Measurements from ENCODE around the gene SECISBP2. TPM values are rescaled to one million over a fixed set of nuclear protein-coding genes. Genes with fewer than 3 reads are reported as not detected.

The SECISBP2 gene
- total RNA-seq, 1 donor from 2014 or later, result 27.8 TPM

DNA sequence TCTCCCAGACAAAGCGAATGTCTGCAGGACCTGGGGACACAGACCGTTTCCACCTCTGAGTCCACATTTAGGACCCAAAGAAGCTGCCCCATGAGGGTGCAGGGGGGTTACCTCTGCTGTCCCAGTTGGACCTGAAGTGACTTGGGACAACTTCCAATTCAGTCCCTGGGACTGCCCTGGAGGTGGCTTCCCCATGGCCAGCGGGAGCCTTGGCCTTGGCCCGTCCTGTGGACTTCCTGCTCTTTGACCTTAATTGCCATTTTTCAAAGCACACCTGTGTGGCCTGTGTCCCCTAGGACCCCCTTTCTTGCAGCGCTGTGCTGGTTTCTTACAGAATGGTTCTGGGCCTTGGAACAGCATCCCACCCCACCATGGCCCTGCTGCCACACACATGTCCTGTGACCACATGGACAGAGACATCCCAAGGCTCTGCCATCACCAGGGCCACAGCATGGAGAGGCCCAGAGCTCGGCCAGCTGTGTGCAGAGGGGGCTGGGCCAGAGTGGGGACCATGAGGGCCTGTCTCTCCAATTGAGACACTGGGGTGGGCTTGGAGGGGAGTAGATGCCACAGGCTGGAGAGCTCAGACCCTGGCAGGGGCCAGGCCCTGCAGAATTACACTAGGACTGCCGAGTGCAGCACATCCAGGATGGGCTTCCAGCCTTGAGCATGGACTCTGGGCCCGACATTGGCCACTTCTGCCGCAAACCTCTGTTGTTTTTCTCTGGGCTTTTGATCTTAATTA, 45.8 kb downstream of the SECISBP2 start:
- H3K4me1 ChIP-seq, result no peaks in the 10 kb centered on the region
- H3K27me3 ChIP-seq, result no peaks in the 10 kb centered on the region
- no peak overlapping the region for H3K27ac ChIP-seq
- no peak overlapping the region for H3K4me3 ChIP-seq
- TF ChIP-seq, protein P1, sequence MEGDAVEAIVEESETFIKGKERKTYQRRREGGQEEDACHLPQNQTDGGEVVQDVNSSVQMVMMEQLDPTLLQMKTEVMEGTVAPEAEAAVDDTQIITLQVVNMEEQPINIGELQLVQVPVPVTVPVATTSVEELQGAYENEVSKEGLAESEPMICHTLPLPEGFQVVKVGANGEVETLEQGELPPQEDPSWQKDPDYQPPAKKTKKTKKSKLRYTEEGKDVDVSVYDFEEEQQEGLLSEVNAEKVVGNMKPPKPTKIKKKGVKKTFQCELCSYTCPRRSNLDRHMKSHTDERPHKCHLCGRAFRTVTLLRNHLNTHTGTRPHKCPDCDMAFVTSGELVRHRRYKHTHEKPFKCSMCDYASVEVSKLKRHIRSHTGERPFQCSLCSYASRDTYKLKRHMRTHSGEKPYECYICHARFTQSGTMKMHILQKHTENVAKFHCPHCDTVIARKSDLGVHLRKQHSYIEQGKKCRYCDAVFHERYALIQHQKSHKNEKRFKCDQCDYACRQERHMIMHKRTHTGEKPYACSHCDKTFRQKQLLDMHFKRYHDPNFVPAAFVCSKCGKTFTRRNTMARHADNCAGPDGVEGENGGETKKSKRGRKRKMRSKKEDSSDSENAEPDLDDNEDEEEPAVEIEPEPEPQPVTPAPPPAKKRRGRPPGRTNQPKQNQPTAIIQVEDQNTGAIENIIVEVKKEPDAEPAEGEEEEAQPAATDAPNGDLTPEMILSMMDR (IDR thresholded peaks at IDR 0.05), result no peak
- DNase-seq (ENCODE audit: low spot score in 2 of 2), result peak in 1 of 2 donors; percentile 60
- no peaks in the 10 kb centered on the region for H3K9me3 ChIP-seq
- intact Hi-C loops (cut with DNase I), result no loop called here
- peaks cover 20 to 42% of the 10 kb centered on the region in 2 donors for H3K36me3 ChIP-seq

GRCh38 chr9:89364666-89365531, 46.6 kb downstream of the SECISBP2 start:
- DNase-seq (ENCODE audit: low spot score in 2 of 2), result peak in 1 of 2 donors; percentile 58
- TF ChIP-seq, protein P1 (IDR thresholded peaks at IDR 0.05), result no peak
- no peaks in the 10 kb centered on the region for H3K4me1 ChIP-seq
- no peak overlapping the region for H3K4me3 ChIP-seq
- H3K27me3 ChIP-seq, result no peaks in the 10 kb centered on the region
- peaks cover 14 to 34% of the 10 kb centered on the region in 2 donors for H3K36me3 ChIP-seq
- intact Hi-C loops (cut with DNase I), result no loop called here
- H3K9me3 ChIP-seq, result no peaks in the 10 kb centered on the region
- no peak overlapping the region for H3K27ac ChIP-seq

- no peak overlapping the region for H3K27ac ChIP-seq
- peaks cover 12 to 27% of the 10 kb centered on the region in 2 donors for H3K36me3 ChIP-seq
- TF ChIP-seq, protein P1 (IDR thresholded peaks at IDR 0.05), result no peak
- no peaks in the 10 kb centered on the region for H3K9me3 ChIP-seq
- no peaks in the 10 kb centered on the region for H3K4me1 ChIP-seq
- no peak for DNase-seq (ENCODE audit: low spot score in 2 of 2)
- intact Hi-C loops (cut with DNase I), result no loop called here
- H3K27me3 ChIP-seq, result no peaks in the 10 kb centered on the region
- no peak overlapping the region for H3K4me3 ChIP-seq
Observed at GRCh38 chr9:89365532-89365912, 47.2 kb downstream of the SECISBP2 start.

GRCh38 chr9:89366711-89367110, 48.4 kb downstream of the SECISBP2 start:
- TF ChIP-seq, protein P1 (IDR thresholded peaks at IDR 0.05), result no peak
- Histone ChIP-seq H3K27me3 (no peaks in the 10 kb centered on the region), H3K27ac (no peak overlapping the region), H3K36me3 (peaks cover 8 to 15% of the 10 kb centered on the region in 2 donors), H3K9me3 (no peaks in the 10 kb centered on the region), H3K4me3 (no peak overlapping the region), H3K4me1 (no peaks in the 10 kb centered on the region)
- DNase-seq (ENCODE audit: low spot score in 2 of 2), result no peak
- intact Hi-C loops (cut with DNase I), result no loop called here

DNA sequence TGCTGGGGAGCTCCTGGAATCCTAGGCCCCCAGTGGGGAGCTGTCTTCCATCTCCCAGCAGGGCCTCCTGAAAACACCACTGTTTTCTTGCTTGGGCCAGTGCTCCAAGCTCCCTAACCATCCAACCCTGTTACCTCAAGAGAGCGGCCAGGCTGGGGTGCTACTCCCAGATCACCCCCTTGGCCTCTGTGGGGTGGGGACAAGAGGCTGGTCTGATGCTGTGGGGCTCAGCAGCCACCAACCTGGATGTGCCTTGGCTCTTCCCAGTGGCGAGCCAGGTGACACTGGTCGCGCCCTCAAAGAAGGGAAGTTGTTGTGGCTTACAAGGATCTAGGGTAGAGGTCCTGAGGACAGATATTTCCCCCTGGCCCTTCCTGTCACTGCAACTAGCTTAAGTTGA, 49.0 kb downstream of the SECISBP2 start:
- Histone ChIP-seq H3K27me3 (no peaks in the 10 kb centered on the region), H3K36me3 (peaks cover 2 to 10% of the 10 kb centered on the region in 2 donors), H3K27ac (no peak overlapping the region), H3K4me3 (no peak overlapping the region), H3K9me3 (no peaks in the 10 kb centered on the region), H3K4me1 (no peaks in the 10 kb centered on the region)
- TF ChIP-seq, protein P1 (IDR thresholded peaks at IDR 0.05), result no peak
- intact Hi-C loops (cut with DNase I), result no loop called here
- DNase-seq (ENCODE audit: low spot score in 2 of 2), result no peak
